Measurements from ENCODE around the gene CCHCR1.

The CCHCR1 gene

DNA sequence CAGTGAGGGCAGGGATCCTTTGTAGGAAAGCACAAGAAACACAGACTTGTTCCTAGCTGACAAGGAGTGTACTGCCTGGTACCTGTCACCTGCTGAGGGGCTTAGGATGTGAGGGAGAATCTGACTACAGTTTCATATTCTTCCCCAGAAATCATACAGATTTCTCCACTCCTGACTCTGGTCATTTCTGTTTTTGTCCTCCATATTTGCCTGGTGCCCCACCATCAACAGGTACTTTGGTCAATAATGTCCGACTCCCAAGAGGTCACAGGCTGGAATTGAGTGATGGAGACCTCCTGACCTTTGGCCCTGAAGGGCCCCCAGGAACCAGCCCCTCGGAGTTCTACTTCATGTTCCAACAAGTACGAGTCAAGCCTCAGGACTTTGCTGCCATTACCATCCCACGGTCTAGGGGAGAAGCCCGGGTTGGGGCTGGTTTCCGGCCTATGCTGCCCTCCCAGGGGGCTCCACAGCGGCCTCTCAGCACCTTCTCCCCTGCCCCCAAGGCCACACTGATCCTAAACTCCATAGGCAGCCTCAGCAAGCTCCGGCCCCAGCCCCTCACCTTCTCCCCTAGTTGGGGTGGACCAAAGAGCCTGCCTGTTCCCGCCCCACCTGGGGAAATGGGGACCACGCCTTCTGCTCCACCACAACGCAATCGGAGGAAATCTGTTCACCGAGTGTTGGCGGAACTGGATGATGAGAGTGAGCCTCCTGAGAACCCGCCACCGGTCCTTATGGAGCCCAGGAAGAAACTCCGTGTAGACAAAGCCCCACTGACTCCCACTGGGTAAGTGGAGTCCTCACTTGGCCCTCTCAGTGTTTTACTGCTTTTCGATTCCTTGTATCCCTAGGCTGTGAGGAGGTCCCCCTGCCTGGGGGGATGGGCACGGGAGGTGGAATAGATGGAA is 3.9 kb upstream of the CCHCR1 start:
- no peak for DNase-seq

DNA sequence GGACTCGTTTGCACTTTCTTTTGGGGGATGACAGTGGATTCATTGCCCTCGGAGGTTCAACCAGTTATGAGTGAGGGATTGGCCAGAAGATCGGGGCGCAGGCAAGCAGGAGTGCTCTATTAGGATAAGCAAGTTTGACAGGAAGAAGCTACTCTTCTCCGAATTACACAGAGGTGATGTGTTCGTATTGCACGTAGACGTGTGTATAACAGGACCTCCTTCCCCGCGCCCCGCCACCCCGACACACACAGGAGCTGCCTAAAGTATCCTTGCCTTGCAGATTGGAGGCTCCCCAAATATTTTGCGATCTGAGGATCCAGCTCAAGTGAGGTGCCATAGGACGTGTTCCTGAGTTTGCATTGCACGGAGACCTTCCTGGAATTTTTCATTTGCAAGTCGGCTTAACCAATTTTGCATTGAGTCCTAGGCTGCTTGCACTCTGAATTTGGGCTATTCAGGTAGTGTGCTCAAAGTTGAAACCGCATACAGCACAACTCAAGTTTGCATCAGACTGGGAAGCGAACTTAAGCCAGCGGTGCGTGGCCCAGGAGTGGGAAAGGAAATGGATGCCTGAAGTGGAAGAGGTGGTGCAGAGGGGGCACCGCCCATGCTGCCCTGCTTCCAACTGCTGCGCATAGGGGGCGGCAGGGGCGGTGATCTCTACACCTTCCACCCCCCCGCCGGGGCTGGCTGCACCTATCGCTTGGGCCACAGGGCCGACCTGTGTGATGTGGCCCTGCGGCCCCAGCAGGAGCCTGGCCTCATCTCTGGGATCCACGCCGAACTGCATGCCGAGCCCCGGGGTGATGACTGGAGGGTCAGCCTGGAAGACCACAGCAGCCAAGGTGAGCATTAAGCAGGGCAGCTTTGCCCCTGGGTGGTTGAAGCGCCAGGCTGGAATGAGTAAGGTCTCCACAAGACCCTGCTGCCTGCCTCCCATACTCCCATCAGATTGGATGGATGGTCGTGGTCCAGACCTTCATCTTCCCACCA is 1.6 kb upstream of the CCHCR1 start:
- no peak for DNase-seq

- peak; percentile 96 for DNase-seq
These were observed 699 bp upstream of the CCHCR1 start, which contains the start of gene TCF19 for GRCh38 chr6:31158140-31158862. TCF19 (plus strand) TSS chr6:31158589; CDS start chr6:31159470, 881 bp downstream.

- DNase-seq, result no peak
These were observed 961 bp downstream of the CCHCR1 start for GRCh38 chr6:31156641-31157040.

DNA sequence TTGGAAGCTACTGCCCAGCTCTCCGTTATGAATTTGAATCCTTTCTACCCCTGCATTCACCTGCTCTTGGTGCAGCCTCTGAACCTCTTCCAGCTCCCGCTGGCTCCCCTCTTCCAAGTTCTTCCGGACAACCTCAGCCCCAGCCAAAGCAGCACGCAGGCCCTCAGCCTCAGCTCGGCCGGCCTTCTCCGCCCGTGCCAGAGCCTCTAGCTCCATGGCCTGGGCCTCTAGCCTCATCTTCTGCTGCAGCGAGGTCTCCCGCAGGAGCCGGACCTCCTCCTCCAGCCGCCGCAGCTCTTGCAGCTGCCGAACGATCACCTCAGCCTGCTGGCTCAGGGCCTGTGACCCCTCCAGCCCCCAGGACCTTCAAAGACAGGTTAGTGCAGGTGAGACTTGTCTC is 3.2 kb downstream of the CCHCR1 start:
- no peak for DNase-seq

DNA sequence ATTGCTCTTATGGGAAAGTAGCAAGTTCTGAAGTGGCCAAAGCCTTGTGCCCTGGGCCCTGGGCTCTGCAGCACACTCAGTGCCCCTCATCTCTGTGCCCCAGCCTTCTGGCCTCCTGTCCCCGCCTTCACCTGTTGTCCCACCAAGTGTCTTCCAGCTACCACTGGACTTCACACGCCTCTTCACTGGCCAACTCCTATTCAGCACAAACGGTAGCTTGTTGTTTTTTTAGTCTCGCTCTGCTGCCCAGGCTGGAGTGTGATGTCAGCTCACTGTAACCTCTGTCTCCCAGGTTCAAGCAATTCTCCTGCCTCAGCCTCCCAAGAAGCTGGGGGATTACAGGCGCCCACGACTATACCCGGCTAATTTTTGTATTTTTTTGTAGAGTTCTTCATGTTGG is 4.8 kb downstream of the CCHCR1 start:
- no peak for DNase-seq

GRCh38 chr6:31149827-31150447 is 7.7 kb downstream of the CCHCR1 start:
- no peak for DNase-seq

- DNase-seq, result no peak
These were observed 12.2 kb downstream of the CCHCR1 start for GRCh38 chr6:31145386-31145785.

DNA sequence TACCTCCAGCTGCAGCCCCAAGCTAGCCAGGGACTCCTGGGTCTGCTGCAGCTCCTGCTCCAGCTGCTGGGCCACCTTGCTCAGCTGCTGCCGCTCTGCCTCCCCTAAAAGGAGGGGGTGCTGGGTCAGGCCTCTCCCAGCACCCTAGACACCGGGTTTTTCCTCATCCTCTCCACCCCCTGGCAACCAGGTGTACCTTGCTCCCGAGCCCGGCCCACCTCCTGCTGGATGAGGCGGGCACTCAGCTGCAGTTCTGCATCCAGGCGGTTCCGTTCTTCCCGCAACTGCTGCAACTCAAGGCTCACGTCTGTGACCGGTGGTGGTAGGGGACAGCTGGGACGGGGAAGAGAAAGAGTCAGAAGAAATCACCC is 12.6 kb downstream of the CCHCR1 start:
- no peak for DNase-seq

- no peak for DNase-seq
These were observed 13.2 kb downstream of the CCHCR1 start for GRCh38 chr6:31144296-31144969.

GRCh38 chr6:31143148-31143547 is 14.5 kb downstream of the CCHCR1 start:
- DNase-seq, result no peak

GRCh38 chr6:31142361-31142761 is 15.2 kb downstream of the CCHCR1 start:
- no peak for DNase-seq

- no peak for DNase-seq
These were observed 17.0 kb downstream of the CCHCR1 start for GRCh38 chr6:31140643-31141042.

DNA sequence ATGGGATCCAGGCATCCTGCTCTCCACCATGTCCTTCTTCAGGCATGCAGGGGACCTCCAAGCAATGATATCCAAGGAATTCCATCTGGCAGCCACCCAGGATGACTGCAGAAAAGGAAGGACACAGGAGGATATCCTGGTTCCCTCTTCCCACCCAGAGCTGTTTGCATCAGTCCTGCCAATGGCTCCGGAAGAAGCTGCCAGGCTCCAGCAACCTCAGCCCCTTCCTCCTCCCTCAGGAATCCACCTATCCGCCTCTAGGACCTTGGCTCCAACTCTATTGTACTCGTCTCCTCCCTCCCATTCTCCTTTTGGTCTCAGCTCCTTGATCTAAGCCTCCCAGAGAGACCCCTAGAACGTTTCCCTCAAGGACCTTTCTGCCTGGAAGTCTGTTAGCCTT is 18.0 kb downstream of the CCHCR1 start:
- no peak for DNase-seq

- no peak for DNase-seq
These were observed 18.6 kb downstream of the CCHCR1 start, which contains the start of gene PSORS1C2 for GRCh38 chr6:31138982-31139381. PSORS1C2 (minus strand) TSS chr6:31139066; CDS start chr6:31139026, 40 bp downstream.

- no peak for DNase-seq
These were observed 21.9 kb downstream of the CCHCR1 start for GRCh38 chr6:31135710-31136109.

GRCh38 chr6:31132806-31133205 is 24.8 kb downstream of the CCHCR1 start:
- no peak for DNase-seq

- no peak for DNase-seq
These were observed 26.0 kb downstream of the CCHCR1 start for GRCh38 chr6:31131595-31131994.

- DNase-seq, result no peak
These were observed 26.9 kb downstream of the CCHCR1 start for GRCh38 chr6:31130751-31131150.

DNA sequence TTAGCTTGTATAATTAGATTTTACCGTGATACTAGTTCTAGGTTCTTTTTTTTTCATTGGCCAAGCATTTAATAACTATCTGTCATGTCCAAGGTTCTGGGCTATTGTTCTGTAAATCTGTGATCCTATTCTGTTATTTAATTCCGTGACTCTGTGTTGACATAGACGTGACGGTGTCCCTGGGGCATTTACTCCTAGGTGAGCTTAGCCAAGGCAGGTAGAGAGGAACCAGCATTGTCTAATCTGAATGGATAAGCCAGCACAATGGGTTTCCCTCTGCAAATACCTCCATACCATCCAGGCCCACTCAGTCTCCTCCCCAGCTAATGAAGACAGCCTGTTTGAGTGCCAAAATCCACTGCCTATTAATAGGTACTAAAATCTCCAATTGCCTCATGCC is 28.5 kb downstream of the CCHCR1 start:
- no peak for DNase-seq

- no peak for DNase-seq
These were observed 29.4 kb downstream of the CCHCR1 start for GRCh38 chr6:31128093-31128676.

All from activated gamma-delta T cell (primary cell).